Neural cell (in vitro differentiated cells): ENCODE measurements around the gene NACC2. TPM values are rescaled to one million over a fixed set of nuclear protein-coding genes. Genes with fewer than 3 reads are reported as not detected.

ENCODE experiments used
- H2AFZ ChIP-seq: fragments of 200-600, 300-800 bp; sonication (generic), shearing (Covaris generic); 2 replicates; pipeline ENCODE4 v1.6.0; 2014; ENCODE audit warnings: low read depth, mild to moderate bottlenecking, antibody characterized with exemption, low read length, moderate library complexity
- H3F3A ChIP-seq: fragments of 200-600 bp; shearing (Covaris generic); 2 replicates; pipeline ENCODE4 v1.6.1; 2016; ENCODE audit warnings: mild to moderate bottlenecking, moderate library complexity, mixed read lengths, antibody characterized with exemption, low read length; ENCODE audit not compliant: insufficient read depth, poor library complexity, severe bottlenecking
- H3K27ac ChIP-seq: fragments of 200-600, 300-800 bp; sonication (generic), shearing (Covaris generic); 2 replicates; pipeline ENCODE4 v1.5.1; 2014; ENCODE audit warnings: mild to moderate bottlenecking, low read length, moderate library complexity
- H3K27me3 ChIP-seq: fragments of 300-800, 200-600 bp; sonication (generic), shearing (Covaris generic); 2 replicates; pipeline ENCODE4 v1.6.0; 2014; ENCODE audit warnings: mild to moderate bottlenecking, low read depth, low read length, moderate library complexity; ENCODE audit not compliant: insufficient read depth
- H3K36me3 ChIP-seq: fragments of 300-800, 200-600 bp; sonication (generic), shearing (Covaris generic); 2 replicates; pipeline ENCODE4 v1.5.1; 2014; ENCODE audit warnings: mild to moderate bottlenecking, antibody characterized with exemption, low read length, moderate library complexity; ENCODE audit not compliant: insufficient read depth
- H3K4me2 ChIP-seq: fragments of 300-800, 200-600 bp; sonication (generic), shearing (Covaris generic); 2 replicates; pipeline ENCODE4 v1.6.0; 2014; ENCODE audit warnings: mild to moderate bottlenecking, low read length
- H3K4me3 ChIP-seq: fragments of 300-800, 200-600 bp; sonication (generic), shearing (Covaris generic); 2 replicates; pipeline ENCODE4 v1.5.1; 2014; ENCODE audit warnings: mild to moderate bottlenecking, low read length, moderate library complexity
- H3K79me2 ChIP-seq: fragments of 200-600 bp; shearing (Covaris generic); replicated peaks from 2 replicates; pipeline ENCODE4 v1.6.0; 2014; ENCODE audit warnings: mild to moderate bottlenecking, low read length, moderate library complexity; ENCODE audit not compliant: insufficient read depth
- H3K9ac ChIP-seq: fragments of 300-800, 200-600 bp; sonication (generic), shearing (Covaris generic); 2 replicates; pipeline ENCODE4 v1.6.1; 2016; ENCODE audit warnings: mild to moderate bottlenecking, low read length, mixed read lengths
- H3K9me2 ChIP-seq: fragments of 200-600 bp; shearing (Covaris generic); 2 replicates; pipeline ENCODE4 v1.6.1; 2016; ENCODE audit warnings: mild to moderate bottlenecking, low read length, mixed read lengths; ENCODE audit not compliant: insufficient read depth
- H3K9me3 ChIP-seq: fragments of 200-600, 300-800 bp; sonication (generic), shearing (Covaris generic); 2 replicates; pipeline ENCODE4 v1.6.1; 2016; ENCODE audit warnings: mild to moderate bottlenecking, mixed run types, low read length, moderate library complexity, mixed read lengths
- H4K20me1 ChIP-seq: fragments of 200-600 bp; shearing (Covaris generic); 2 replicates; pipeline ENCODE4 v1.6.1; 2016; ENCODE audit warnings: mild to moderate bottlenecking, mixed run types; ENCODE audit not compliant: insufficient read depth
- CTCF ChIP-seq: fragments of 450-650 bp; IDR thresholded peaks from 2 replicates; pipeline ENCODE4 v1.5.1; 2014; ENCODE audit warnings: antibody characterized with exemption, mild to moderate bottlenecking, moderate library complexity; ENCODE audit not compliant: poor library complexity, severe bottlenecking
- EP300 ChIP-seq: fragments of 450-650 bp; conservative IDR thresholded peaks from 2 replicates; pipeline ENCODE4 v1.6.1; 2014; ENCODE audit warnings: antibody characterized with exemption, mild to moderate bottlenecking, moderate library complexity; ENCODE audit not compliant: poor library complexity, severe bottlenecking
- EZH2 ChIP-seq: fragments of 200-600, 300-800 bp; shearing (Covaris generic), sonication (generic); IDR thresholded peaks from 2 replicates; pipeline ENCODE4 v1.6.1; 2014; ENCODE audit warnings: antibody characterized with exemption, low read length, borderline replicate concordance, mild to moderate bottlenecking; ENCODE audit not compliant: insufficient read depth, poor library complexity, severe bottlenecking
- MXI1 ChIP-seq: fragments of 450-650 bp; conservative IDR thresholded peaks from 2 replicates; pipeline ENCODE4 v1.6.1; 2014; ENCODE audit warnings: antibody characterized with exemption, mild to moderate bottlenecking; ENCODE audit not compliant: poor library complexity, severe bottlenecking
- POLR2AphosphoS5 ChIP-seq: IDR thresholded peaks from 2 replicates; pipeline ENCODE4 v1.6.1; 2012
- RAD21 ChIP-seq: fragments of 450-650 bp; conservative IDR thresholded peaks from 2 replicates; pipeline ENCODE4 v1.6.1; 2014; ENCODE audit warnings: antibody characterized with exemption, mild to moderate bottlenecking, moderate library complexity
- REST ChIP-seq: IDR thresholded peaks from 2 replicates; pipeline ENCODE4 v1.6.1; 2012; ENCODE audit warnings: borderline replicate concordance
- SMC3 ChIP-seq: fragments of 450-650 bp; conservative IDR thresholded peaks from 2 replicates; pipeline ENCODE4 v1.6.1; 2014; ENCODE audit warnings: antibody characterized with exemption, mild to moderate bottlenecking, moderate library complexity; ENCODE audit not compliant: poor library complexity
- TAF1 ChIP-seq: IDR thresholded peaks from 2 replicates; pipeline ENCODE4 v1.6.1; 2012; ENCODE audit warnings: low read depth
- polyA plus RNA-seq: library from polyadenylated mRNA; depleted of rRNA; stranded (reverse); fragments of >200 nt; gene quantifications from 2 replicates; pipeline ENCODE4 v1.2.3, GENCODE V29; 2014

Gene NACC2
- polyA plus RNA-seq, 1 donor from 2014 or later, result 1.7 TPM

DNA sequence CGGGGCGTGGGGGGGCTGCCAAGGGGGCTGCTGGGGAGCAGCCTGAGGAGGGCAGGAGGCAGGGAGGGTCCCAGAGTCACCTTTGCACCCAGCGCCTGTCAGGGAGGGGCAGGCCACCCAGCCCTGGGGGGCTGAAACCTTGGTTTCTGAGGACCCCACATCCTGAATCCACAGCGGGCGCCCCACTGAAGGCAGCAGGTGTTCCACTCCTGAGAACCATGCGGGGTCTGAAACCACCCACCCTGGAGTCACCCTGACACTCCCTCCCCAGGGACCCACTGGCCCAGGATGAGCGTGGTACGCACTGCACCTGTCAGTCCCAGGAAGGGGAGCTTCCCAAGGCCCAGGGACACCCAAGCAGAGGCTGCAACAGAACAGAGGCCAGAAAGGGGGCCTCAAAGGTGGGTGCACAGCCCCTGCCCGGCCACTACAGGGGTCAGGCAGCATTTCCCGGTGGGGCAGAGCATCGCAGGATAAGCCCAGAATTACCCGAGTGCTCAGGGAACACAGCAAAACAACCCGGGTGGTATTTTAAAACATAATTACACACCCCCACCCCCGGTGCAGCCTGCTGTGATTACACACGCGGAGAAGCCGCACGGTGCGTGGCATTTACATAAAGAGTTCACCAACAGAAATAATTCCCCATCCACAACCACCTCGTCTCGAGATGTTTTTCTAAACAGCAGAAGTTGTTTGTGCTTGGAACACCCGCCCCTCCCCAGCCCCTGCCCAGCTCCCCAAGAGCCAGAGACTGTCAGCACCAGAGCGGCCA lies 76.6 kb downstream of the NACC2 start:
- Histone ChIP-seq H3K79me2 (no peaks in the 10 kb centered on the region), H3K4me2 (no peak overlapping the region), H3K27ac (no peak overlapping the region), H4K20me1 (no peaks in the 10 kb centered on the region), H3K9me3 (no peaks in the 10 kb centered on the region), H3K9ac (no peak overlapping the region), H3K4me3 (no peak overlapping the region), H3F3A (no peaks in the 10 kb centered on the region), H3K36me3 (no peaks in the 10 kb centered on the region), H3K27me3 (no peaks in the 10 kb centered on the region), H3K9me2 (no peaks in the 10 kb centered on the region), H2AFZ (no peak overlapping the region)
- no peak for TF ChIP-seq EP300
- TF ChIP-seq CTCF, result no peak
- TF ChIP-seq TAF1, result no peak
- TF ChIP-seq SMC3, result no peak
- TF ChIP-seq MXI1, result no peak
- TF ChIP-seq RAD21, result no peak
- TF ChIP-seq EZH2, result no peak
- no peak for TF ChIP-seq POLR2AphosphoS5
- TF ChIP-seq REST, result no peak

GRCh38 chr9:136017289-136018190 lies 77.5 kb downstream of the NACC2 start:
- no peaks in the 10 kb centered on the region for H3F3A ChIP-seq

More at GRCh38 chr9:136017289-136018190, 77.5 kb downstream of the NACC2 start:
- no peaks in the 10 kb centered on the region for H3K36me3 ChIP-seq
- H3K27me3 ChIP-seq, result no peaks in the 10 kb centered on the region
- no peak overlapping the region for H3K4me3 ChIP-seq
- H3K4me2 ChIP-seq, result no peak overlapping the region
- no peaks in the 10 kb centered on the region for H3K79me2 ChIP-seq
- no peak for TF ChIP-seq REST
- TF ChIP-seq EP300, result no peak
- no peak for TF ChIP-seq RAD21
- TF ChIP-seq EZH2, result no peak
- no peak for TF ChIP-seq CTCF
- no peak overlapping the region for H2AFZ ChIP-seq
- H3K9me2 ChIP-seq, result no peaks in the 10 kb centered on the region
- H3K27ac ChIP-seq, result no peak overlapping the region
- no peaks in the 10 kb centered on the region for H3K9me3 ChIP-seq
- H4K20me1 ChIP-seq, result no peaks in the 10 kb centered on the region
- H3K9ac ChIP-seq, result no peak overlapping the region
